GM21423 (cell line): ENCODE measurements around the gene YIPF4.
"Not testable (repeated sequence)": the region's sequence is repeated elsewhere in the genome, so short reads cannot be mapped to it uniquely, and the experiment has no call there.

Experiments used
- ATAC-seq: cut with Tn5 transposase; IDR thresholded peaks from one replicate; pipeline ENCODE4 v1.9.1; 2021; ENCODE audit warnings: mild to moderate bottlenecking, moderate library complexity; ENCODE audit not compliant: unreplicated experiment

YIPF4 gene

GRCh38 chr2:32277674-32278477 lies at the start of gene YIPF4:
Gene YIPF4, plus strand, starts transcription at chr2:32277904. Its CDS starts 252 bp downstream, at chr2:32278156.
- ATAC-seq = peak; percentile 99

GRCh38 chr2:32228181-32228580 lies 49.5 kb upstream of the YIPF4 start:
- no peak for ATAC-seq

GRCh38 chr2:32229635-32230034 lies 48.1 kb upstream of the YIPF4 start:
- no peak for ATAC-seq

GRCh38 chr2:32231959-32232358 lies 45.7 kb upstream of the YIPF4 start:
- no peak for ATAC-seq

GRCh38 chr2:32235315-32235714 lies 42.4 kb upstream of the YIPF4 start:
- no peak for ATAC-seq

GRCh38 chr2:32237488-32237887 lies 40.2 kb upstream of the YIPF4 start:
- no peak for ATAC-seq

GRCh38 chr2:32237996-32238395 lies 39.7 kb upstream of the YIPF4 start:
- no peak for ATAC-seq

- no peak for ATAC-seq
These were observed 35.4 kb upstream of the YIPF4 start for GRCh38 chr2:32242331-32242730.

- no peak for ATAC-seq
These were observed 30.8 kb upstream of the YIPF4 start for GRCh38 chr2:32246911-32247310.

- no peak for ATAC-seq
These were observed 29.4 kb upstream of the YIPF4 start for GRCh38 chr2:32248299-32248698.

GRCh38 chr2:32249731-32250236 lies 27.9 kb upstream of the YIPF4 start:
- no peak for ATAC-seq

GRCh38 chr2:32250290-32250689 lies 27.4 kb upstream of the YIPF4 start:
- no peak for ATAC-seq

- ATAC-seq = no peak
These were observed 19.5 kb upstream of the YIPF4 start for GRCh38 chr2:32258242-32258641.

- ATAC-seq = no peak
These were observed 17.3 kb upstream of the YIPF4 start for GRCh38 chr2:32260376-32260775.

- no peak for ATAC-seq
These were observed 15.6 kb upstream of the YIPF4 start for GRCh38 chr2:32262105-32262504.

- peak; percentile 90 for ATAC-seq
These were observed 13.1 kb upstream of the YIPF4 start, which contains the start of gene NLRC4 for GRCh38 chr2:32264422-32265105. Gene NLRC4, minus strand, starts transcription at chr2:32264886. Its CDS starts 8,111 bp downstream, at chr2:32256775.

GRCh38 chr2:32271063-32271462 lies 6.6 kb upstream of the YIPF4 start:
- no peak for ATAC-seq

GRCh38 chr2:32272279-32272678 lies 5.4 kb upstream of the YIPF4 start:
- no peak for ATAC-seq

- ATAC-seq = no peak
These were observed 3.4 kb upstream of the YIPF4 start for GRCh38 chr2:32274289-32274688.

GRCh38 chr2:32275790-32276189 lies 1.9 kb upstream of the YIPF4 start:
- ATAC-seq = not testable (repeated sequence)

- peak; percentile 3 for ATAC-seq
These were observed 386 bp upstream of the YIPF4 start for GRCh38 chr2:32277363-32277673.

- no peak for ATAC-seq
These were observed 762 bp downstream of the YIPF4 start for GRCh38 chr2:32278478-32278853.
